NCI-H2029 (cell line): ENCODE measurements around the gene DYRK1A.

ENCODE experiments used
- DNase-seq: peaks from one replicate; lab custom pipeline; 2025; lab: John Stamatoyannopoulos, UW

DYRK1A gene

DNA sequence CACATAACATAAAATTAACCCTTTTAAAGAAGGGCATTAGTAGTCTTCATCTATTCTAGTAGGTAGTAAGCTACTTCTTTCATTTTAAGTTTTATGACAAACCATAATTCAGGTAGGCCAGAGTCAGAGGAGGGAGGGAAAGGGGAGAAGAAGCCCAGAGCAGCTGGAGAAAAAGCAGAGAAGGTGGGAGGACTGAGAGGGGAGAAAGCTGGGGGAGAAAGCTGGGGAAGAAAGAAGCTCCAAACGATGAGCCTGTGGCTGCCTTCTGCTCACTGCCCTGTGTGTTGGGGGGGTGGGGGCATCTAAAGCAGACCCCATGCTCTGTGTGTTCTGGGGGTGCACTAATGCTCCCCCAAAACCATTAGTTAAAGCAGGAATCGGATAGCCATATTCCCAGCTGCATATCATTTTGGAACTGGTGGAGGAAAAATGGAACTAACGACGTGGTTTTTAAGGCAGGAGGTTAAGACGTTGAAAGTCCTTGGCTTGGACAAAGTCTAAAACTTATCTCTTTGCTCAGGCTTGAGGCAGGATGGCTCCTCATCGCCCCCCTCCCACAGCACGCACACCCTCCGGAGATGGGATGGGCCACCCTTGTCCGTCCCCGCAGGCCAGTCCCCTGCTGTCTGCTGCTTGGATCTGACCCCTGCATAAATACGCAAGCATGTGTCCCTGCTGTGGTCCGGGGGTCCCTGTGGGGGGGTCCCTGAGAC, 184.2 kb downstream of the DYRK1A start:
- DNase-seq: no peak

- DNase-seq: peak; percentile 56
Measured at GRCh38 chr21:37551331-37551992, 184.9 kb downstream of the DYRK1A start.

DNA sequence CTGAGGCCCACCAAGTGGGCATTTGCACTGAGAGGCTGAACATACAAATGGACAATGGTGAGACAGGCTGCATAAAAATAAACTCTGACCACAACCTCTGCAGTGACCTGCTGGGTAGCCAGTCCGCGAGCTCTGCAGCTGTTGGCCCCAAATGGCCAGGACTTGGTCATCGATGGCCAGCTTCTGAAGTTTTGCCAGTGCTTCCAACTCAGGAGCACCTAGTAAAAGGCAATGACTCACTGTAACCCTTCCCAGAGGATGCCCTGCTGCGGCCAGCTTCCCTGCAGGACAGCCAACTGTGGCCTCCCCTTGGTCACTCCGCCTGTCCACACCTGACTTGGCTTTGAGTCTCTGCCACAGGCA, 185.4 kb downstream of the DYRK1A start:
- no peak for DNase-seq

GRCh38 chr21:37552496-37553029, 186.0 kb downstream of the DYRK1A start:
- DNase-seq: no peak

- no peak for DNase-seq
Measured at GRCh38 chr21:37553078-37553481, 186.5 kb downstream of the DYRK1A start.

GRCh38 chr21:37554661-37555379, 188.2 kb downstream of the DYRK1A start:
- no peak for DNase-seq

DNA sequence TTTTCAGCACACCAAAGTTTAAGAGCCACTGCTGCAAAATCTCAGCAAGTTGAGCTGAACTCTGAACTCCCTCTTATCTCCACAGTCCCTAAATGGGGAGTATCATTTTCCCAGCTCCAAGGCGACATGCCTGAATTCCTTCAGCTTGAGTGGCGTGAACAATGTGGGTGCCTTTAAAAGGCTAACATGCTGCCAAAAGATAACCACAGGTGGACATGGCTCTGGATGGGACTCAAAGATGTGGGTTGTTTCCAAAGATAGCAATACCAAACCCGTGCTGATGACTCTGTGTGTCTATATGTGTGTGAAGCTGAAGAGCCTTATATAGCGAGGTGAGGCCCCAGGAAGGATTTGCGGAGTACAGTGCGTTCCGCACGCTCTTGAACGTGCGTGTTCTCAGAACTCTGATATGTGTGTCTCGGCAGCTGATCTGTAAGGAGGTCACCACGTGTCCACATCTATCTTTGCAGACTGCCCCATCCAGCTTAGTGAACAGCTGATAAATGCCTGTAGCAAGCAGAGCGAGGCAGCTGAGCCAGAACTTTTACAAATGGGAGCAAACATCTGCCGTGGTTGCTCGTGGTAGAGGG, 189.2 kb downstream of the DYRK1A start:
- DNase-seq: no peak

DNA sequence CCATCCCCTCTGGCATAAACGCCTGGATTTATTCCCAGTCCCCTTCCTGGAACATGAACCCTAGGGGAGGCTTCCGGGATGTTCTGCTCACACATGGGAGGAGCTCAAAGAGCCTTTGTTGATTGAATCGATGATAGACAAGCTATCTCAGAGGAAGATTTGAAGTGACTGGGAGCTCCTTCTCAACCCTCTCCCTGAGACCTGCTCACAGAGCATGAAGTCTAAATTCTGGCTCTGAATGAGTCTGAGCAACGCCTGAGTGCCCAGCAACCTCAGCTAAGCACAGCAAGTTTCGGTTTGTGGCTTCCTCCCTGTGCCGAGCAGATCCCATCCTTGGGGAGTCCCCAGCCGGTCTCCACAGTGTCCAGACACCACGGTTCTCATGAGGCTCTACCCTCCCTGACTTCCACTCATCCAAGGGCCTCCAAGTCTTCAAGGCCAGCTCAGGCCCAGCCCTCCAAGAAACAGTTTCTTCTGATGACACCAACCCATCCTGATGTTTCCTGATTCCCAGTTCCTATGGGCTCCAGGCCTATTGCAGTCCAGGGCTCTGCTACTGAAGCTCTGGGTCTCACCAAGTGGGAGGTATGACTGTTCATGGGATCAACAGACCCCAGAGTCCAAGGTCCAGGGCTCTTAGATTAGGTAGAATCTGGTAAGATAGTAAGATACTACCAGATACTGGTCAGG, 190.8 kb downstream of the DYRK1A start:
- peak; percentile 21 for DNase-seq

- DNase-seq: no peak
Measured at GRCh38 chr21:37558676-37559211, 192.2 kb downstream of the DYRK1A start.

DNA sequence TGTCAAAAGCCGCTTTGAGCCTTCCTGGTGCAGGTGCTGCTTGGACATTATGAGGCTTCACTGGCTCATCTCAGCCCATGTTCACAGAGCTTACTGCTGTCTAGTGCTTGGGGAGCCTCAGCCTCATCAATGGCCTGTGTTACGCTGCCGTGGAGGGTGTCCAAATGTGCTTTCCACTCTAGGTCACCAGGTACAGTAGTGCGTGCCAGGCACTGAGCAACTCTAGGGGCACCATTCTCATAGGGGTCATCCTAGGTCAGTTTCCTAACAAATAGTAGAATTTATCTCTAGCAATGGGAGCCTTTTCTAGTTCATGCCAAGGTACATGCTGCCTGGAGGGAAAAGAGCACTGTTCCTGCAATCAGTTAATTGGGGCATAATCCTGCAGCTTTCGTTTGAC, 193.8 kb downstream of the DYRK1A start:
- no peak for DNase-seq

- DNase-seq: no peak
Measured at GRCh38 chr21:37561506-37561905, 194.9 kb downstream of the DYRK1A start.

DNA sequence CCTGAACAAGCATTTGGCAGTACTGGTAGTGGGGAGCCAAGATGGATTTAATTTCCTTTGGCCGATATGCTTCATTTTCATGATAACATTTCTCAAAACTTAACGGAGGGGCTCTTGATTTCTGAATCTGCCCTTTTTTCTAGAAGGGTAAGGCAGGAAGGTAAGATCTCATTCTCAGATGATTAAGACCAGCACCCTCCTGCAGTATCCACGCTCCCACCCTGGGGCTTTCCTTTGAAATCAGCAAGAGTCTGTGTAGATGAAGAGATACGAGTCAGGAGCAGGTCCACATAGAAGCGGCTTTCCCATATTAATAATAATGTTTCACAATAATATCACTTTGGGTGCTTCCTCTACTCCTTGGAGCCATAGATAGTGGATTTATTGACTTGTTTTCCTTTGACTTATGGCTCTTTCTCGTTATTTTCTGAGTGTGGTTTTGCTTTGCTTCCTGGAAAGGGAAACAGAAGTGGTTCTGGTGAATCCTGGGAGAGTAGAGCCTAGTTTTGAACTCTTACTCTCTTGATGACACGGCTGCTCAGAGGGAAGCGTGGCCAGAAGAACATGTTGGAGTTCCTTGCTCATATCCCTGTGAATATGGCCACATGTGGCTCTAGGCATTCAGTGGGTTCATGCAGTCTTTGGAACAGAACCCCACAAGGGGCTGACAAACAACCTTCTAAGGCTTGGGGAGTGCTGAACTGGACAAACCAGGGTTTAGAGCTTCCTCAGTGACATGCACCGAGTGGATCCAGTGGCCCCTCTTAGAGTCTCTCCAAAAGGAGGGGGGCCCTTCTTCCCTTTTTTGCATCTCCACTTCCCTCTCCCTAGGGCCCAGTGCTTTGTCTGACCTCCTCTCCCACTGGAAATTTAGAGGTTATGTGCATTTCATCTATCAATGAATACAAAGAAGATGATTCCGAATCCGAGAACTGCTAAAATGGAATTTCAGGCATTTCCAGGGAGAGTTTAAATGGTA, 195.7 kb downstream of the DYRK1A start:
- DNase-seq: no peak

GRCh38 chr21:37562920-37563640, 196.5 kb downstream of the DYRK1A start:
- DNase-seq: peak; percentile 38

GRCh38 chr21:37563641-37564340, 197.2 kb downstream of the DYRK1A start:
- DNase-seq: peak; percentile 92

- DNase-seq: peak; percentile 82
Measured at GRCh38 chr21:37564341-37564923, 197.9 kb downstream of the DYRK1A start.

DNA sequence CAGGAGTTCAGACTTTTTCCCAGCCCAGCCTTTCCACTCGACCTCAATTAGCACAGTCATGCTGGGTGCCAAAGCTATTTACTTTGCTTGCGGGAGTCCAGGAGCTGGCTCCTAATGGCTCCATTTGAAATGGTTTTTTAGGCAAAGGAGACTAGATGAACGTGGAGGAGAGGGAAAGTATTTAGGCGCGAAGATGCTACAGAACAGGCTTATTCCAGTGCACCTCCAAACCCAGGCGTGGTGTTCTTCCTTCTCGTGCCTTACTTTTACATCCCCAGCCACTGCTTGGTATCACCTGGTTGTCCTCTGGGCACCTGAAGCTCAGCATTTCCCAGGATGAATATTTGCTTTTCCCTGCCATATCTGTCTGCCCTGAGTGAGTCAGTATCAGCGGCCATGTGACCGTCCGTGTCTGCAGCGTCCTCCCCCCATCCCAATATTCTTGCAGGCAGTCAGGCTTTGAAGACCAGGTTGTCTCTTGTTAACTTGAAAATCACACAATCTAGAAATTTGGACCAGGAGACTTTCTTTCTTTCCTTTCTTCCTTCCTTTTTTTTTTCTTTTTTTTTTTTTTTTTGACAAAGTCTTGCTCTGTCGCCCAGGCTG, 198.5 kb downstream of the DYRK1A start:
- peak; percentile 42 for DNase-seq

DNA sequence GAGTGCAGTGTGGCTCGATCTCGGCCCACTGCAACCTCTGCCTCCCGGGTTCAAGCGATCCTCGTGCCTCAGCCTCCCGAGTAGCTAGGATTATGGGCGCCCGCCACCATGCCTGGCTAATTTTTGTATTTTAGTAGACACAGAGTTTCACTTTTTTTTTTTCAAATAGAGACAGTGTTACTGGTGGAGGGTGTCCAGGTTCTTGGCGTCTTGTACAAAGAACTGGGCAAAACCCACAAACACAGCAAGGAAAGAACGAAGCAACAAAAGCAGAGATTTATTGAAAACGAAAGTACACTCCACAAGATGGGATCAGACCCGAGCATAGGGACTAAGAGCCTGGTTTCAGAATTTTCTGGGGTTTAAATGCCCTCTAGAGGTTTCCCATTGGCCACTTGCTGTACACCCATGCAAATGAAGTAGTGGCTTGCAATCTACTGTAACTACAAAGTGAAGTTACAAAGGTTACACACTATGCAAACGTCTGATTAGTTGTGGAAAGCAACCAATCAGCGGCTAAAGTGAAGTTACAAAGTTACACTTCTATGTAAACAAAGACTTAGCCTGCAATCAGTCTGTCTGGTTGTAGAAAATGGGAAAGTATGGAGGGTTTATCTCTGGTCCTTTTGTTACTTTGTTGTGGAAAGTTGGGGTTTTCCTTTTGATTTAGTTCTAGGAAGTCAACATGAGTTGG, 199.1 kb downstream of the DYRK1A start:
- no peak for DNase-seq
